Measurements from ENCODE around the gene STN1.

Gene STN1, protein sequence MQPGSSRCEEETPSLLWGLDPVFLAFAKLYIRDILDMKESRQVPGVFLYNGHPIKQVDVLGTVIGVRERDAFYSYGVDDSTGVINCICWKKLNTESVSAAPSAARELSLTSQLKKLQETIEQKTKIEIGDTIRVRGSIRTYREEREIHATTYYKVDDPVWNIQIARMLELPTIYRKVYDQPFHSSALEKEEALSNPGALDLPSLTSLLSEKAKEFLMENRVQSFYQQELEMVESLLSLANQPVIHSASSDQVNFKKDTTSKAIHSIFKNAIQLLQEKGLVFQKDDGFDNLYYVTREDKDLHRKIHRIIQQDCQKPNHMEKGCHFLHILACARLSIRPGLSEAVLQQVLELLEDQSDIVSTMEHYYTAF
- 4.3 to 26.2 reads per million in 2 experiments for total RNA-seq

DNA sequence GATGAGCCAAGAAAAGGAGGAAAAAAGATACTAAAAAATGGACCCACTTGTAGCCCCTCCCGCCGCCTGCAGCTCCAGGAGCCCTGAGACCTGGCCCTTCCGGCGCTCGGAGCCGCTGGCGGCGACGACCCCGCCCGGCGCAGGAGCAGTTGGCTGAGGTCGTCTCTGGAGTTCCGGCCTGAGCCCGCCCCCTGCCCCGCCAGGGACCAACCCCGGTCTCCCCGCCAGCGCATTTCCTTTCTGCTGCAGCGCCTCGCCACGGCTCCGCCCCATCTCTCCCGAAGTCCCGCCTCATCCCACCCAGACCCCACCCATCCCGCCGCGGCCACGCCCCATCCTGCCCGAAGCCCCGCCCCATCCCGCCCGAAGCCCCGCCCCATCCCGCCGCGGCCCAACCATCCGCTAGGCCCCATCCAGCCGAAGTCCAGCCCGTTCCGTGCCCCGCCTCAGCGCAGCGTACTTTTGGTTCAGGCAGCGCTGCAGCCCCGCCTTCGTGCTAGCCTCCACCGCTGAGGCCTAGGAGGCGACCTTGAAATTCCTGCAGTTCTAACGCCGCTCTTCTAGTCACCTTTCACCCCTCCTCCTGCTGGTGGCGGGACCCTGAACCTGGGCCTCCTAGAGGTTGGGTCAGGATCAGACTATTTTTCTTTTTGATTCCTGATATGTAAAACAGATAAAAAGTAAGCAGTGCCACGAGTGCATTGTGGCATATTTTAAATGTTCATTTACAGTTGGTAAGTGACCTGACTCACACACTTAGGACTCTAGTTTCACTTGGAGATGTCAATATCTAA lies at the start of gene STN1:
Gene STN1, minus strand, starts transcription at position 132 of the 794 bp plus-strand sequence. CDS start 590 bp downstream, outside the sequence.
- DNase-seq (ENCODE audit: low read depth) = peak; percentile 92

DNA sequence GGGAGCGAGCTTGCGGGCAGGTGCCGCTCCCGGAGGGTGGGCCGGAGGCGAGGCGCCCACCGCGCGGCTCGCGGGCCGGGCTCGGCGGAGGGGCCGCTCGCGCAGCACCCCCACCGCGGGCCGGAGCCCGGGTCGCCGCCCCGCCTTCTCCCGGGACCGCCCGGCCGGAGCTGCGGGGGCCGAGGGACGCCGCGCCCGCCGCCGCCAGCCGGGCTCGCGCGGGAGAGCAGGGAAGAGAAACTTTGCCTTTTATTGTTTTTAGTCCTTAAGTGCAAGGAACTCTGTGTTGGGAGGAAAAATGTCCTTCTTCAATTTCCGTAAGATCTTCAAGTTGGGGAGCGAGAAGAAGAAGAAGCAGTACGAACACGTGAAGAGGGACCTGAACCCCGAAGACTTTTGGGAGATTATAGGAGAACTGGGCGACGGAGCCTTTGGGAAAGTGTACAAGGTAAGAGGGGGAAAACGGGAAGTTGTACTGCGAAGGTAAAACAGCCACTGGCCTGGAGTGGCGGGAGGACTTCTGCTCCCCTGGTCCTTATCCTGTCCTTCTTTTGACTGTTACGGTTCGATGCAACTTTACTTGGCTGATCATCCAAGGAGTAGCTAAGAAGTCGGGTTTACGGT lies 49.6 kb upstream of the STN1 start:
- no peak for DNase-seq (ENCODE audit: low read depth)

DNA sequence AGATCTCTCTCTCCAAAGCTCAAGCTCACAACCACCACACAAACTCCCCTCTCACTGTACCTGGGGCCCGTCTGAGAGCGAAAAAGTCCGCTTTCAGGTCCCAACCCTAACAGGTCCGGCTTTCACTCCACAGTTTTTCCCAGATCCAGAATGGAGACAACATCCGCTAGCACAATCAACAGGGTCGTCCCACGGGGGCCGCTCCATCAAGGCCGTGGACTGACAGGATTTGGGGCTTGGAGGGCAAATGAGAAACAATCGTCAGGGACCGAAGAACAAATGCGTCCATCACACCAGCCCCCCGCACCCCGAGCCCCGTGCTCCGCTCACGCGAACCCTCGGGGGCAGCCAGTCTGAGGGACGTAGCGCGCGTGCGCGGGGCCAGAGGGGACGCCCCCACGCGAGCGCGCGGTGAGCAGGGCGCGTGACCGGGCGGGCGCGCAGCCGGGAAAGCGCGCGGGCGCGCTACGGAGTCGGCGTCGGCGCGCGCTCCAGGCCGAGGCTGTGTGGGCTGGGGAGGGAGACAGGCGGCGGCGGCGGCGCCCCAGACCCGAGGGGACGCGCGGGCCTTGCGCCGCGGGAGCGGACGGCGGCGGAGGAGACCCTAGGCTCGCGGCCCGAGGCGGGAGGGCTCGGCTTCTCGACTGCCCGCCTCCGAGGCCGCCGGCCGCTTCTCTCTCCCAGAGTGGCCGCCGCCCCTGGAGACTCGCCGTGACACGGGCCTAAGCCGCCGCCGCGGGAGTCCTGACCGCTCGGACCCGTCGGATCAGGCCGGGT lies 48.9 kb upstream of the STN1 start, which contains the start of gene SLK:
Gene SLK, plus strand, starts transcription at position 470 of the 777 bp plus-strand sequence. CDS start 606 bp downstream, outside the sequence.
- DNase-seq (ENCODE audit: low read depth) = peak; percentile 75

DNA sequence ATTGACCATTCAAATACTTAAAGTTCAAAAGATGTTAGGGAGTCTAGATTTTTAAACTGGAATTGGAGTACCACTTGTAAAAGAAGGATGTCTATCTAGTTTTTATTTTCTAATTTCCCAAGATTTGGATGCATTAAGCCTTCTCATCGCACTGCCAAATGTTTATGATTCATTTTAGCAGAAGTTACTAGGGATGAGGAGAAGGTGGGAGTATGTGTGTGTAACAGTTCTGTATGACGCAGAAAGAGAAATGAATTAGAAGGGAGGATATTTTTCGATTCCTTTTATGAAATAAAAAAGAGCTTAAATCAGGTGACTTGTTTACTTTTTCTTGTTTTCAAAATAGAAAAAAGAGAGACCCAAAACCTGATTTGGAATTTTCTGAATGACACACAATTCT lies 42.1 kb upstream of the STN1 start:
- no peak for DNase-seq (ENCODE audit: low read depth)

DNA sequence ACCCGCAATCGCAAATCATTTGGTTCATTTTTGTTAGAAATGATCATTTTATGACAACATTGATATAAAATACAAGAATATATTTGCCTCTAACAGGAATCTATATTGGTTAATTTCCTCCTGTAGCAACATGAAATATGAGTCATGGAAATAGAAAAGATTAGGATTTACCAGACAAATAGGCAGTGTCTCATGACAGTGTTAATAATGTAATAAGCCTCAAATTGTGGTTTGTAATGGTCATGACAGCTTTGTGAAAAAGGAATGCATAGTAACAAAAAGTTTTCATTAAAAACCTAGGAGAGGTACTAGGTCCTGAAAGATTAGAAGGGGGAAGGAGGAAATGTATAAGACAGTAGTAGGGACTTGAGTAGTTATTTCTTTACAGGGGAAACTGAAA lies 41.0 kb upstream of the STN1 start:
- no peak for DNase-seq (ENCODE audit: low read depth)

DNA sequence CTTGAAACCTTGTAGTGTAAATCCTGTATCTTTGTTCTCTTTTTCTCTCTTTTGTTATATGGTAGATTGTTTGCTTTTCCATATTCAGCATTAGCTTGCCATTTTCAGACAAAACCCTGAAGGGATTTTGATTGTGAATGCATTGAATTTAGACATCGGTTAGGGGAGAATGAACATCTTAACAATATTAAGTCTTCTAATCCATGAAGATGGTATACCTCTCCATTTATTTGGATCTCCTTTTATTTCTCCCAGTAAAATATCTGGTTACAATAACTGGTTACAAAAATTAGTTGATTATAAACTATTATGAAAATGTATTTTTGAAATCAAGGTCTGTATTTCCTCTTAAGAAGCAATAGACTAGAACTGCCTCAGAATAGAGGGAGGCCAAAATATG lies 36.6 kb upstream of the STN1 start:
- no peak for DNase-seq (ENCODE audit: low read depth)

DNA sequence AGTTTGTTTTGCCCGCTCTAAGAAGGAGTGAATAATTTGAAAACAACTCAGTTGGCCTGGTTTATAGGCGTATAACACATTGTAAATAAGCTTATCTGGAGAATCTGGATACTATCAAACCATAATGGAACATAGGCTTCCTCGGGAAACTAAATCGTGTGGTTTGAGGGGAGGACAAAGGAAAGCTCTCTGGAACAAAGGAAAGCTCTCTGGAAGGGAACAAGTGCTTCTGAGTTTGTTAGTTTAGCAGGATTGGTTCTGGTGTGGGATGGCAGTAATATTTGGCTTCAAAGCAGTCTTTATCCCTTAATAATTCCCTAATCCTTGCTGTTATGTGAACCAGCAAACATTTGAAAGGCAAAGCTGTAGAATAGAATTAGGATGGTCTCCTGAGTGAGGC lies 34.0 kb upstream of the STN1 start:
- no peak for DNase-seq (ENCODE audit: low read depth)

DNA sequence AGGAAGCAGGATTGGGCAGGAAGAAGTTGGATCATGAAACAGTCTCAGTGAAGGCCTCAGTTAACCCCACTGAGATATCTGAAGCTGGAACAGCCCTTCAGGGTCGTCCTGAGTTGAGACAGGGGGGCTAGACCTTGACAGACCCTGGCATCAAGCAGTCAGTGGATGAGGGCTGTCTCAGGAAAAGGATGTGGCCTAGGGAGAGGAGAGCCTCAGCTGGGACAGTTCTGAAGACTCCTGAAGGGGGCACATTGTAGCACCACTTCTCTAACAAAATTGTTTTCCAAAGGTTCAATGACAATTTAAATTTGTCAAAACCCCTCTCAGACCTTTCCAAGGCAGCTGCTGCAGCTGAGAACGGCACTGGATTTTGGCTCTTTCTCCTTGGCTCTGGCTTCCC lies 33.2 kb upstream of the STN1 start:
- no peak for DNase-seq (ENCODE audit: low read depth)

DNA sequence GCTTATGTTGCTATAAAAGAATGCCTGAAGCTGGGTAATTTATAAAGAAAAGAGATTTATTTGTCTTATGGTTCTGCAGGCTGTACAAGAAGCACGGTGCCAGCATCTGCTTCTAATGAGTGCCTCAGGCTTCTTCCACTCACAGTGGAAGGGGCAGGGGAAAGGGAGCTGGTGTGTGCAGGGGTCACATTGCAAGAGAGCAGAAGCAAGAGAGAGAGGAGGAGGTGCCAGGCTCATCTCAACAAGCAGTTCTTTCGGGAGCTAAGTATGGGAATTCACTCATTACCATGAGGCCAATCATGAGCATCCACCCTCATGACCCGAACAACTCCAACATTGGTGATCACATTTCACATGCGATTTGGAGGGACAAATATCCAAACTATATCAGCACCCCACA lies 31.7 kb upstream of the STN1 start:
- no peak for DNase-seq (ENCODE audit: low read depth)

DNA sequence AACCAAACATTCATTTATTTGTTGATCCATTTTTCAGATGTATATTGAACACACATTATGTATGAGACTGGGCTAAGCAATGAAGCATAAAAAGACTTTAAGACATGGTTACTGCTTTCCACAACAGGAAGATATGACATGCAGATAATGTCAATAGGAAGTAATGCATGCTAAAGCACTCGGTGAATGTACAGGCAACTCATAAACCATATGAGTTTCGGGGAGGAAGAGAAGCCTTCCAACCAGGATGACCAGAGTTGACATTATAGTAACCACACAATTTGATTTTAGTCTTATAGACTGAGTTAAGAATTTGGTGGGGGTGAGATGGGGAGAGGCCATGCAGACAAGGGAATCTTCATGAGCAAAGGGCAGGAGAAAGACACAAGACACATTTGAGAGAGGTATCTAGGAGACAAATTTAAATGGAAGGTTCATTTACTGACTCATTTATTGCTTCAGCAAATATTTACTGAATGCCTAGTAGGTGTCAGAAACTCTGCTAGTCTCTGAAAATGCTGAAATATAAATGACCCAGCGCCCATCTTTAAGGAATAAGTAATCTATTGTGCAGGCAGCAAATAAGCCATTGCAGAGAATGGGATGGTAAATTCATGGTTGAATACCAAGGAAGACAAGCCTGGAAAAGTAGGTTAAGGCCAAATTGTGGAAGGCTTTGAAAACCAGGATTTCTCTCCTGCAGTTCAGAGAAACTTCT lies 30.0 kb upstream of the STN1 start:
- DNase-seq (ENCODE audit: low read depth) = no peak

DNA sequence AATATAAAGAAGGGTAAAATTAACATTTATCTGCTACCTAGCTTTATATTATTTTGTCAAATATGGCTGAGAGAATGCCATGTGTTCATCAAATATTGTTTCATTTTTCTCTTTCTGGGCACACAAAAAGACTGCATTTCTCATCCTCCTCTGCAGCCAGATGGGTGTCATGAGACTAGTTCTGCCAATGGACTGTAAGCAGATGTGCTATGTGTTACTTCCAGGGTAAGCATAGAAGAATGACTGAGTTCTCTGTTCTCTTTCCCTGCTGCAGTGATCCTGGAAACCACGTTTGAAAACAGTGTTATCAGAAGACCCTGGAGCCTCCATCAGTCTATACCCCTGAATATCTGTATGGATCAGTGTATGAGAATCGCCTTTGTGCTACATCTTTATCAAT lies 24.9 kb upstream of the STN1 start:
- DNase-seq (ENCODE audit: low read depth) = no peak

DNA sequence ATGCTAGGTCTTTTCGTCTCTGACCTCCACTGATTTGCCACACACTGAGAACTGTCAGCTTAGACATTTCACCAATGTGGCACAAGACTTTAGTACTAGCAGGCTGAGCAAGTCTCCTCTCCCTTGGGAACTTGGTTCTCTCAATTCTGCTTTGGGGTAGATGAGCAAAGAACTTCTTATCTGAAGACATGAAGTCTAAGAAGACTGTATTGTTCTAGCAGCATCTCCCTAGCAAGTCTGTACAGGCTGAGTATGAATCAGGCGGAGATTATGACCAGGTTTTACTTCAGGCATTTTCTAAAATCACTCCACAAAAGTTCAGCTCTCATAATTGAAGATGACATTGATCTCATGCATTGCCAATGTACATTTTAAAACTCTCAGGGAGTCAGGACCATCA lies 23.8 kb upstream of the STN1 start:
- DNase-seq (ENCODE audit: low read depth) = no peak

DNA sequence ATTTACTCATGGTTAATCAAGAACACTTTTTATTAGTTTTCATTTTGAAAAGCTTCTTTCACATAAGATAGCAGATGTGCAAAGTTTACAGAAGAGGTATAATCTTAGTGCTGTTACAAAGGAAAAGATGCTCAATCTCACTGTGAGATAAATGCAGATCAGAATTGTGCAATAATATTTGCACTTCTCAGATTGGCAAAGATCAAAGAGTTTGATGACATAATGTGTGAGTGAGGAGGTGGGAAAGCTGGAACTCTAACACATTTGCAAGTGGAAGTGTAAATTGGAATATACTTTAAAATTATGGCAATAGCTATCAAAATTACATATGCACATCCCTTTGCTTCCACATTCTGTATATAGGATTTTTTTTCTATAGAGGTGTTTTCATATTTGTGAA lies 21.5 kb upstream of the STN1 start:
- no peak for DNase-seq (ENCODE audit: low read depth)

DNA sequence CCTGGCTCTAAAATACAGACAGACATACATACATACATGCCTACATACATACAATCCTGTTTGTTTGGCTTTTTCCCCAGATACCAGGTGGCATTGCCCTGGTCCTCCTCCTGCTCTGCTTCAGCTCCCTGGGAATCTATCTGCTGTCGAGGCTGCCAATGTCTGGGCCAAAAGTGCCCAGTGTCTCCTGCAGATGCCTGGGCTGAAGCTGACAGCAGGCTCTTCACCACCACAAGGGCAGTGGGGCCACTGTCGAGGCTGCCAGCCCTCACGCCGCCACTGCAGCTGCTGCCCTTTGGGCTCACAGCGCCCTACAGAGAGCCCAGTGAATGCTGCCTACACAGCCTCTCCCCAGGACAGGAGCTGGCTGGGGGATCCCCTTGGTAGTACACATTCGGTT lies 18.0 kb upstream of the STN1 start:
- no peak for DNase-seq (ENCODE audit: low read depth)

DNA sequence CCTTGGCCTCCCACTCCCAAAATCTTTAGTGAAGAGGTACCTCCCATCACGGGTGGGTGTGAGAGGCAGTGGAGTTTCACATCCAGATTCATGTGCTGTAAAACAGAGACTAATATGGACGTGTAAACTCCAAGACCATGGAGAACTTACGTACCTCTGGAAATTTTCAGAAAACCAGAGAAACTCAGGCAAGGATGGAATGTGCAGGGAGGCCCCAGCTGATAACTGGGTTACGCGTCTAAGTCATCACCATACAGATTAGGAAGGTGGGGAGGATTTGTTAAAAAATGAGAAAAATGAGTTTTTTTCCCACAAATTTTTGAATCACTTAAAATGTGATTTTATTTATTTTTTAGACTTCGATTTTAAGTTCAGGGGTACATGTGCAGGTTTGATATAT lies 16.3 kb upstream of the STN1 start:
- no peak for DNase-seq (ENCODE audit: low read depth)

DNA sequence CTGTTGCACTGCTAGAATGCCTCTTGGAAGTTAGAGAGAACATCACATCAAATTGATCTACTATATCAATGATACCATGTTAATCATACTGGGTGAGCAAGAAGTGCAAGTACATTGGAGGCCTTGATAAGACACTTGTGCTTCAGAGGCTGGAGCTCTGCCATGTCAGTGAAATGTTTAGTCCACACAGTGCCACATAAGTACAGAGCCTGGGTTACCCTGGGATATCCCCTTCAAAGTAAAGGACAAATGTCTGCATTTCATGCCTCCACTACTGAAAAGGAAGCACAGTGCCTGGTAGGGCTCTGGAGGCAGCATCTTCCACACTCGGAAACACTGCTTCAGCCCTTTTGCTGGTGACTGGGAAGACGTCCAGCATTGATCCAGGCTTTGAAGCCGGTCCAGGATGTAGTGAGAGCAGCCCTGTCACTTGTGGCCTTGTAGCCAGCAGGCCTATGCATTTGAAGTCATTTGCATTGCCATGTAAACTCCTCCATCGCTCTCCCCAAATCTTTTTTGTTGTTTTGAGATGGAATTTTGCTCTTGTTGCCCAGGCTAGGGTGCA lies 15.7 kb upstream of the STN1 start:
- DNase-seq (ENCODE audit: low read depth) = no peak

DNA sequence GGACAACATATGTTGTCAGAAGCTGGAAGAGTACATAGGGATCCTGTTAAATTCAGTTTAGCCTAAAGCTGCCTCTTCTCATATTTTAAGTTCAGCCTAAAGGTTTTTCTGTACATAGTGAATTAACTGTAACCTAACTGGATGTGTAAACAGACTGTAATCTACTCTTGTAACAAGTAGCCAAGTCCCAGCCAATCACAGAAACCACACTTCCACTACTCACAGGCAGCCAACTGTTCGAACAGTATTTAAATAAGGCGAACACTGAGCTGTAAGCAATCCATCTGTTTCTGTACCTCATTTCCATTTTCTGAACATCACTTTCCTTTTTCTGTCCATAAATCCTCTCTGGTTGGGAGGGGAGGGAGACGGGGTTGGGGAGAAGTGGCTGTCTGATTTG lies 15.0 kb upstream of the STN1 start:
- DNase-seq (ENCODE audit: low read depth) = no peak

DNA sequence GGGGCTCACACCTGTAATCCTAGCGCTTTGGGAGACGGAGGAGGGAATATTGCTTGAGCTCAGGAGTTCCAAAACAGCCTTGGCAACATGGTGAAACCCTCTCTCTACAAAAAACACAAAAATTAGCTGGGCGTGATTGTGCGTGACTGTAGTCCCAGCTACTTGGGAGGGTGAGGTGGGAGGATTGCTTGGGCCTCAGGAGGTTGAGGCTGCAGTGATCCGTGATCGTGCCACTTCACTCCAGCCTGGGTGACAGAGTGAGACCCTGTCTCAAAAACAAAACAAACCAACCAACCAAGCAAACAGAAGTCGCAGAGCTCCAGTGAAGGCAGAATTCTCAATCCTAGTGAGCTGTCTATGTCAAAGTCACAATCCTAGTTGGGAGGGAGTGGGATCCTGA lies 14.3 kb upstream of the STN1 start:
- no peak for DNase-seq (ENCODE audit: low read depth)

DNA sequence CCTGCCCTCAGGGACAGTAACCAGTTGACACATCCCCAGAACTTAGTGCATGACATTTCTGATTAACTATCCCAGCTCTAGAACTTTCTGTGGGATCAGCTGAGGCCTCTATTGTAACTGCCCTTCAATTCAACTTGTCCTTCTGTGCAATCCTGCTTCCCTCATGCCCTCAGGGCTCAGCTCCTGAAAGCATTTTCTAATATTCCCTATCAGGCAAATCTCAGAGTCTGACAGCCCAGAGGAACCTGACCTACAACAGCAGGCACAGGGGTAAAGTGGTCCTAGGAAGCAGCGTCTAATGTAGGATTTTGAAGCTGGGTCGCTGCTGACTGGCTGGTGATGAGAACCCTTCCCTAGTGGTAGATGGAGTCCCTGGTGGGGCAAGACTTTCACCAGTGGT lies 13.6 kb upstream of the STN1 start:
- no peak for DNase-seq (ENCODE audit: low read depth)

DNA sequence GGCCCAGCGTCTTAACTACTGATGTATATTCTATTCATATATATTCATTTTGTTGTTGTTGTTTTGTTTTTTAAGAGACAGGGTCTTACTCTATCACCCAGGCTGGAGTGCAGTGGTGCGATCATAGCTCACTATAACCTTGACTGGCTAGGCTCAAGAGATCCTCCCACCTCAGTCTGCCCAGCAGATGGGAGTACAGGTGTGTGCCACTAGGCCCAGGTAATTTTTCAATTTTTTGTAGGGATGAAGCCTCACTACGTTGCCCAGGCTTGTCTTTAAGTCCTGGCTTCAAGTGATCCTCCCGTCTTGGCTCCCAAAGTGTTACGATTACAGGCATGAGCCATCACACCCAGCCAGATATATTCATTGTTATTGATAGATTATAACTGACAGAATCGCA lies 12.9 kb upstream of the STN1 start:
- DNase-seq (ENCODE audit: low read depth) = no peak

DNA sequence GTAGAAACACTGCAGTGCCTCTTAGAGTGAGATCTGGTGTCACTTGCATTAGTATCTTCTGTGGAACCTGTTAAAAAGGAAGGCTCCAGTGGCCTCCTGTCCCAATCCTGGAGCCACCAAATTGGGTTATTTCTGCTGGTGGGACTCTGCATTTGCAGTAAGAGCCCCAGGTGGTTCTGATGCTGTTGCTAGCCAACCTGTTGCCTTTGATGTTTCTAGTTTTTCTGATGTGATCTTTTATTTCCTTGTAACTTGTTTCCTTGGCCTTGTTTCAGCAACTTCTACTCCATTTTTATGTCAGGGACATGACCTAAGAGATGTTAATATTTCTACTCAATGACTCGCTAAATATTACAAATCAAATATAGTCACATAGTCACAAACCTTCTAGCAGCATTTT lies 12.5 kb upstream of the STN1 start:
- no peak for DNase-seq (ENCODE audit: low read depth)

Data from T follicular helper cell (primary cell).